Esophagus muscularis mucosa (tissue), 3 donors: ENCODE measurements around the gene F11R.

Source experiments
- CTCF ChIP-seq, 3 experiments: fragments of 200-600 bp in 2 of 3; fragments of 450-650 bp in 1 of 3; sonication (generic) in 2 of 3; IDR thresholded peaks; one replicate each; pipeline ENCODE4 v1.5.1; 2017 to 2019; ENCODE audit warnings: antibody characterized with exemption in 3 of 3, mild to moderate bottlenecking in 2 of 3, moderate library complexity in 1 of 3
- POLR2A ChIP-seq: fragments of 450-650 bp; IDR thresholded peaks from one replicate; pipeline ENCODE4 v1.6.1; 2017; ENCODE audit warnings: antibody characterized with exemption, moderate library complexity, mild to moderate bottlenecking, low read depth

- TF ChIP-seq POLR2A (no peak), CTCF (IDR thresholded peaks at IDR 0.05) (no peak)
These were observed 30.3 kb upstream of the F11R start for GRCh38 chr1:161051219-161051618.
